ENCODE measurements around the gene HCRTR2. TPM values are rescaled to one million over a fixed set of nuclear protein-coding genes. Genes with fewer than 3 reads are reported as not detected.
"Not testable (repeated sequence)": the region's sequence is repeated elsewhere in the genome, so short reads cannot be mapped to it uniquely, and the experiment has no call there.

HCRTR2 gene
- total RNA-seq, 2 donors from 2014 or later = not detected

DNA sequence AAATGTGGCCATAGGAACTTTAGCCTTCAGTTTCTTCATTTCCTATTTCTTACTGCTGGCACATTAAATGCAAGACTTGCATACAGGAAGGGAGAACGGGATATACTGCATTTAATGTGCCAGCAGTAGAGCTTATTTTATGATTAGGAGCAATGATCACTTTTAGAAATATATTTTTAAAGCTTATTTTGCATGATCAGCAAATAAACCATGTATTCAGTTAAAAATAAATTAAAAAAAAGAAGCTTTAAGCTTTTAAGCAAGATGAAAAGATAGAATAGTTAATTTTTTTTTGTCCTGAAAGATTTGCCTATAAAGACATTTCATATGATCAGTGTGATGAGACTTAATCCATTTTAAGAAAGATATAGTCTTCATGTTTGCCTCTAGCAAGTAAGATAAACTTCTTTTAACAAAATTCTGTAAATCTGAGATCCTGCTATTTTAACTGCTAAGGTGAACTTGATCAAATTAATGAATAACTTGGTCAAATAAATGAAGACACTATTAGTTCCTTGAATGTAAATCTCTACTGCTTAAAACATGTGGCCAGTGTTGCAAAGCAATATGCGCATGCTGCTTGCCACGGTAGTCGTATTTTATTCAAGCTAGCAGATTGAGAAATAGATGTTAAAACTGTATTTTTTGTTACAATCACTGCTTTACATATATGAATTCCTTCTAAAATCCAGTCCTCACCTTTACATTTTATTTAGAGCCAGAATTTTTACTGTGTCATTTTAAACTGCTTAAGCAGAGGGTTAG lies 36.2 kb upstream of the HCRTR2 start:
- no peak overlapping the region for H3K4me3 ChIP-seq
- no peak overlapping the region for H3K27ac ChIP-seq
- no peaks in the 10 kb centered on the region for H3K9me3 ChIP-seq
- no peaks in the 10 kb centered on the region for H3K27me3 ChIP-seq (replicated peaks; ENCODE audit: insufficient read depth)
- no peaks in the 10 kb centered on the region for H3K4me1 ChIP-seq (replicated peaks)
- 80% methylated on average over 4 of the region's 4 CpGs for WGBS
- TF ChIP-seq POLR2A (IDR thresholded peaks at IDR 0.05) (no peak), POLR2AphosphoS5 (IDR thresholded peaks at IDR 0.05) (no peak)
- TF ChIP-seq, protein P1, sequence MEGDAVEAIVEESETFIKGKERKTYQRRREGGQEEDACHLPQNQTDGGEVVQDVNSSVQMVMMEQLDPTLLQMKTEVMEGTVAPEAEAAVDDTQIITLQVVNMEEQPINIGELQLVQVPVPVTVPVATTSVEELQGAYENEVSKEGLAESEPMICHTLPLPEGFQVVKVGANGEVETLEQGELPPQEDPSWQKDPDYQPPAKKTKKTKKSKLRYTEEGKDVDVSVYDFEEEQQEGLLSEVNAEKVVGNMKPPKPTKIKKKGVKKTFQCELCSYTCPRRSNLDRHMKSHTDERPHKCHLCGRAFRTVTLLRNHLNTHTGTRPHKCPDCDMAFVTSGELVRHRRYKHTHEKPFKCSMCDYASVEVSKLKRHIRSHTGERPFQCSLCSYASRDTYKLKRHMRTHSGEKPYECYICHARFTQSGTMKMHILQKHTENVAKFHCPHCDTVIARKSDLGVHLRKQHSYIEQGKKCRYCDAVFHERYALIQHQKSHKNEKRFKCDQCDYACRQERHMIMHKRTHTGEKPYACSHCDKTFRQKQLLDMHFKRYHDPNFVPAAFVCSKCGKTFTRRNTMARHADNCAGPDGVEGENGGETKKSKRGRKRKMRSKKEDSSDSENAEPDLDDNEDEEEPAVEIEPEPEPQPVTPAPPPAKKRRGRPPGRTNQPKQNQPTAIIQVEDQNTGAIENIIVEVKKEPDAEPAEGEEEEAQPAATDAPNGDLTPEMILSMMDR (IDR thresholded peaks at IDR 0.05) = no peak
- DNase-seq (ENCODE audit: low spot score) = no peak
- intact Hi-C loops (cut with DNase I) = no loop called here
- no peaks in the 10 kb centered on the region for H3K36me3 ChIP-seq

DNA sequence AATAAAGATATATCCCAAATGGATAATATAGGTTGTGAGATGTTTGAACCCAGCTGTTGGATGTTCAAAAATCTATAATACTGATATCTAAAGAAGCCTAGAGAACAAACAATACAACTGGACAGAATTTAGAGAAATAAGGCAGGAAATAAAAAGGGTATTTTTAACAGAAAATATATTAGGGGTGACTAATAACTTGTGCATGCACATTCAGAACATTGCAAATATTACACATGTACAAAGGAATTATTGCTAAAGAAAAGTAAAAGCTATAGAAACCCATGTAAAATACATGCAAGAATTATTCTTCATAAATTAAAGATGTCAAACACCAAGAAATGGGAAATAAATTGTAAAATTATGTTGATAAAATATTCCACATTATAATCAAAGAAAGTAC lies 32.7 kb upstream of the HCRTR2 start:
- DNase-seq (ENCODE audit: low spot score) = no peak
- intact Hi-C loops (cut with DNase I) = no loop called here
- H3K4me1 ChIP-seq (replicated peaks) = no peaks in the 10 kb centered on the region

DNA sequence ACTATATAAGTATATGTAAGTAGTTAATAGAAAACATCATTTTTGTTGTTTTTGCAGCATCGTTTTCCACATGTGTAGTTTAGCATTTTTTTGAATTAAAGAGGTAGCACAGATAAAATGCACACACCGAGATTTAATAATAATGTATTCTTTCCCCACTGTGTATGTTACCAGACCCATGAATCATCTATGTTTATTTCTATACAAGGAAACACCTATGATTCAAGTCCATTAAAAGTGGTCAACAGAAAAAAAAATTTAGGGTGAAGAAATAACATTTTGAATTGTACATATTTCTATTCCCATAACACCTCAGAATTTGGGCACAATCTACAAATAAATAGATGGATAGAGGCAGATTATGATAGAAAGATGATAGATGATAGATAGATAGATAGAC lies 31.7 kb upstream of the HCRTR2 start:
- intact Hi-C loops (cut with DNase I) = no loop called here
- Histone ChIP-seq H3K9me3 (no peaks in the 10 kb centered on the region), H3K27me3 (replicated peaks; ENCODE audit: insufficient read depth) (no peaks in the 10 kb centered on the region), H3K4me3 (no peak overlapping the region), H3K36me3 (no peaks in the 10 kb centered on the region), H3K27ac (no peak overlapping the region), H3K4me1 (replicated peaks) (no peaks in the 10 kb centered on the region)
- DNase-seq (ENCODE audit: low spot score) = no peak
- 89% methylated on average over 2 of the region's 2 CpGs for WGBS
- no peak for TF ChIP-seq POLR2A (IDR thresholded peaks at IDR 0.05)
- TF ChIP-seq POLR2AphosphoS5 (IDR thresholded peaks at IDR 0.05) = no peak
- TF ChIP-seq, protein P1 (IDR thresholded peaks at IDR 0.05) = no peak

More for the DNA sequence above, 32.7 kb upstream of the HCRTR2 start:
- no peaks in the 10 kb centered on the region for H3K36me3 ChIP-seq
- H3K27me3 ChIP-seq (replicated peaks; ENCODE audit: insufficient read depth) = no peaks in the 10 kb centered on the region
- H3K27ac ChIP-seq = no peak overlapping the region
- TF ChIP-seq, protein P1 (IDR thresholded peaks at IDR 0.05) = no peak
- TF ChIP-seq POLR2AphosphoS5 (IDR thresholded peaks at IDR 0.05) (no peak), POLR2A (IDR thresholded peaks at IDR 0.05) (no peak)
- no peaks in the 10 kb centered on the region for H3K9me3 ChIP-seq
- no peak overlapping the region for H3K4me3 ChIP-seq

DNA sequence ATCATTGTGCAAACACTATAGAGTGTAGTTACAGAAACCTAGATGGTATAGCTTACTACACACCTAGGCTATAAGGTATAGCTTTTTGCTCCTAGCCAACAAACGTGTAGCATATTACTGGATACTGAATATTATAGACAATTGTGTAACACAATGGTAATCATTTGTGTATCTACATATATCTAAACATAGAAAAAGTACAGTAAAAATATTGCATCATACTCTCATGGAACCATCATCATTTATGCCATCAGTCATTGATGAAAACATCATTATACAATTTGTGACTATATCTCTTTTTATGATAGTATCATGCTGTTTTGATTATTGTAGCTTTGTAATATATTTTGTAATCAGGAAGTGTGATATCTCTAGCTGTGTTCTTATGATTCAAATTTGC lies 21.0 kb upstream of the HCRTR2 start:
- no peaks in the 10 kb centered on the region for H3K9me3 ChIP-seq
- no peak for TF ChIP-seq POLR2AphosphoS5 (IDR thresholded peaks at IDR 0.05)
- TF ChIP-seq POLR2A (IDR thresholded peaks at IDR 0.05) = no peak
- no peaks in the 10 kb centered on the region for H3K27me3 ChIP-seq (replicated peaks; ENCODE audit: insufficient read depth)
- DNase-seq (ENCODE audit: low spot score) = no peak
- no peaks in the 10 kb centered on the region for H3K36me3 ChIP-seq
- intact Hi-C loops (cut with DNase I) = no loop called here
- H3K27ac ChIP-seq = no peak overlapping the region
- H3K4me1 ChIP-seq (replicated peaks) = no peaks in the 10 kb centered on the region
- H3K4me3 ChIP-seq = no peak overlapping the region
- 39% methylated on average over 1 of the region's 1 CpG for WGBS

DNA sequence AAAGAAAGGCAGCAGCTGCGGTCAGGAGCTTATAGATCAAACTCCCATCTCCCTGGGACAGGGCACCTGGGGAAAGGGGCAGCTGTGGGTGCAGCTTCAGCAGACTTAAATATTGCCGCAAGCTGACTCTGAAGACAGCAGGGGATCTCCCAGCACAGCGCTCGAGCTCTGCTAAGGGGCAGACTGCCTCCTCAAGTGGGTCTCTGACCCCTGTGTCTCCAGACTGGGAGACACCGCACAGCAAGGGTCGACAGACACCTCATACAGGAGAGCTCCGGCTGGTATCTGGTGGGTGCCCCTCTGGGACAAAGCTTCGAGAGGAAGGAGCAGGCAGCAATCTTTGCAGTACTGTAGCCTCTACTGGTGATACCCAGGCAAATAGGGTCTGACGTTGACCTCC lies 15.5 kb upstream of the HCRTR2 start:
- H3K4me3 ChIP-seq; H3K36me3 ChIP-seq; DNase-seq (ENCODE audit: low spot score); intact Hi-C loops (cut with DNase I); H3K9me3 ChIP-seq; H3K27me3 ChIP-seq (replicated peaks; ENCODE audit: insufficient read depth); H3K27ac ChIP-seq; H3K4me1 ChIP-seq (replicated peaks): not testable (repeated sequence)
- 92% methylated on average over 9 of the region's 9 CpGs for WGBS

DNA sequence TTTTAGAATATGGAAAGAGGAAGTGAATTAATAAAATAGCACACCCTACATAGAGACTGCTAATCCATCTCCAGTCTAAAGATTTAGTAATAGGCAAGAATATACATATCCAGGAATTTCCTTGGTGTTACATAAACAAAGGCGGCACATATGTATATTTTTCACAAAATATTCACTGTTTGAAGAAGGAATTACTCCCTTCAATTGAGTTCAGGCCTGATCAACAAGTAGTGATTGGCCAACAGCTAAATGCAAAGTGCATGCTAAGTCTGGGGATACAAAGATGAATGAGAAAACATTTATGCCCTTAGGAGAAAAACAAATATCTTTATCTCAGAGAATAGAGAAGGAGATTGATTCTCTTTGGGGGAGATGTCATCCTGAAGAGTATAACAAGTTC lies 6.5 kb upstream of the HCRTR2 start:
- intact Hi-C loops (cut with DNase I) = no loop called here
- Histone ChIP-seq H3K27me3 (replicated peaks; ENCODE audit: insufficient read depth) (no peaks in the 10 kb centered on the region), H3K9me3 (no peaks in the 10 kb centered on the region), H3K27ac (no peak overlapping the region), H3K4me3 (no peak overlapping the region), H3K4me1 (replicated peaks) (no peaks in the 10 kb centered on the region), H3K36me3 (no peaks in the 10 kb centered on the region)
- 82% methylated on average over 1 of the region's 1 CpG for WGBS
- TF ChIP-seq, protein P1 (IDR thresholded peaks at IDR 0.05) = no peak
- no peak for TF ChIP-seq POLR2AphosphoS5 (IDR thresholded peaks at IDR 0.05)
- TF ChIP-seq POLR2A (IDR thresholded peaks at IDR 0.05) = no peak
- no peak for DNase-seq (ENCODE audit: low spot score)

Measured in prostate gland (tissue), 2 donors.